Activated CD4-positive, alpha-beta T cell treated with anti-CD3 and anti-CD28 coated beads, Interleukin-2, Interleukin-4, amounts not matched to agents 100 ng/mL and 50 ng/mL, durations not matched to agents 16 hours and 8 hours (primary cell): Measurements from ENCODE around the gene FAM53B.

ENCODE experiments used
- DNase-seq: peaks from one replicate; pipeline ENCODE4 v3.0.0-alpha.2; 2020; ENCODE audit warnings: low spot score

FAM53B gene

DNA sequence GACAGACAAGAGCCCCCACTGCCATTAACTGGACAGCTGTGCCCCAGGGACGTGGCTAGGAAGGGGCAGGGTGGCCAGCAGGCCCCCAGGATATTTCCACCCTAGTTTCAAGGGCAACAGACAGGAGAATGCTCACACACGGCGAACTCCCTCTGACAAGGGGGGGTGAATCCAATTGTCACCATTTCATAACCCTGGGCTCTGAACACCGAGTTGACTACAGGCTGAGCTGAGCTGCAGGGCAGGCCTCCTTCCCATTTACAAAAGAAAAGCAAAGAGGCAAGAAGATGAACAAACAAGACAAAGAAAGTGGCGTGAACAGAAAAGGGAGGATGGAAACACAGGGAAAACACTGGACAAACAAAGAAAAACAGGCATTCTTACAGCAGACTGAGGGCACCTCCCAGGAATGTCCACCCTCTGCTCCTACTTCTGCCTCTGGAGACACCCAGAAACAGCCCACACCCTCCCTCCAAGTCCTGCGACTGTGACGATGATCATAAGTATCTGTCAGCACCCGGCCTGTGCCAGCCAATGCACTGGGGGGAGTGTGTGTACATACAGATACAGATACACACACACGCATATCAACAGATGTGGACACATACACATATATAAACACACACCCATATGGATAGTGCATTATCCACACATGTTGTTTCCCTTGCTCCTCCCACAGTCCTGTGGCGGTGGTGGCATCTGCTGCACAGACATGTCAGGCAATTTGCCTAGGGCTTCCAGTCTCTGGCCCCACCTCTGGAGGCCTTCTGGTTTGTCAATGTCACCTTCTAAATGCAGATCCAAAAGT lies 66.2 kb downstream of the FAM53B start:
- DNase-seq: no peak

- no peak for DNase-seq
These were observed 66.9 kb downstream of the FAM53B start for GRCh38 chr10:124677293-124677699.

DNA sequence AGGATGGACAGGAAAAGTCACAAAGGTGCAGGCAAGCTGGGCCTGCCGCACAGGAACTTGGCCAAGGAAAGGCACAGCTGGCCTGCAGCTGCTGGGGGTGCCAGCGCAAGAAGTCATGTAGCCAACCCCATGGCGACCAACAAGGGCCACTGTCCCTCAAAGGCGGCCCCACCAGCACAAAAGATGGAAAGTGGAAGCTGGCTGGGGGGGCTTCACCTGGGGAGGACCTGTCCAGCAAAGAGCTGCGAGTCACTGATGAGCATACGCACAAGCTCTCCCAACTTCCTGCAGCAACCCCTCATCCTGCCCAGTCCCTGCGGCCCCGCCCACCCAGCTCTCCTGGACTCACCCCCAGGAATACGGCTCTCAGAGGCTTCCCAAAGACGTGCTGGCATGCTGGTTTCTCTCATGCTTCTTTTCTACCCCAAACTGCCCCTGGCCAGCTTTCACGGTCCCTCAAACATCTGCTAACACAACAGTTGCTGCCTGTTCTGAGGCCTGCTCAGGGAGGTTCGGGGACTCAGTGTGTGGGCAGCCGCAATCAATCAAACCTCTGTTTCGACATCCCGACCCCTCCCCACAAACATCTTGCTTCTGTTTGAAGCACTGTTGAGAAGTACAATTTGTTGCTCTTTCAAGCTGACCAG lies 67.6 kb downstream of the FAM53B start:
- DNase-seq: no peak

GRCh38 chr10:124675824-124676223 lies 68.4 kb downstream of the FAM53B start:
- no peak for DNase-seq

- no peak for DNase-seq
These were observed 68.9 kb downstream of the FAM53B start for GRCh38 chr10:124675261-124675660.

GRCh38 chr10:124674768-124675222 lies 69.4 kb downstream of the FAM53B start:
- DNase-seq: no peak

- no peak for DNase-seq
These were observed 72.0 kb downstream of the FAM53B start for GRCh38 chr10:124672181-124672638.

DNA sequence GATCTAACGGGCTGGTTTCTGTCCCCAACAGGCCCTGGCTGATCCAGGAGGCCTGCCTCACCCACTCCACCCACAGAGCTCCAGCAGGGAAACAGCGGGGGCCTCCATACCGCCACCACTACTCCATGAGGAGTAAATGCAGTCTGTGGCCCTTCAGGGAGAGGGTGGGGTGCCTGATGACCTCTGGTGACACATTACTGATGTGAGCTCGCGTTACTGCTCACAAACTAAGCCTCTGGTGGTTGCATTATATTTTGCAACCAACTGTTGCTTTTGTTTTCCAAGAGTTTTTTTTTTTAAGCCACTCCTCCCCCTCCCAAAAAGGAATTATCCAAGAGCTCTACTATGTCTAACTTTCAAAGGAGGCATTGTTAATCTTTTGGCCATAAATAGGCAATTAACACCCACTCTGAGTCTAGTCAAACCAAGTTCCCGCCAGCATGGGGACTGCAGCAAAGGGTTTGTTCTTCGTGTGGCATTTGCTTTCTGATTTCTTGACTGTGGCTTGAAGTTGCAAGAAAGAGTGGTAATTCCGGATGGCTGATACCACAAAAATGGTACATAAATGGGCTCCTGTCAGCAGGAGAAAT lies 72.6 kb downstream of the FAM53B start:
- DNase-seq: no peak

GRCh38 chr10:124670849-124671248 lies 73.3 kb downstream of the FAM53B start:
- DNase-seq: no peak

DNA sequence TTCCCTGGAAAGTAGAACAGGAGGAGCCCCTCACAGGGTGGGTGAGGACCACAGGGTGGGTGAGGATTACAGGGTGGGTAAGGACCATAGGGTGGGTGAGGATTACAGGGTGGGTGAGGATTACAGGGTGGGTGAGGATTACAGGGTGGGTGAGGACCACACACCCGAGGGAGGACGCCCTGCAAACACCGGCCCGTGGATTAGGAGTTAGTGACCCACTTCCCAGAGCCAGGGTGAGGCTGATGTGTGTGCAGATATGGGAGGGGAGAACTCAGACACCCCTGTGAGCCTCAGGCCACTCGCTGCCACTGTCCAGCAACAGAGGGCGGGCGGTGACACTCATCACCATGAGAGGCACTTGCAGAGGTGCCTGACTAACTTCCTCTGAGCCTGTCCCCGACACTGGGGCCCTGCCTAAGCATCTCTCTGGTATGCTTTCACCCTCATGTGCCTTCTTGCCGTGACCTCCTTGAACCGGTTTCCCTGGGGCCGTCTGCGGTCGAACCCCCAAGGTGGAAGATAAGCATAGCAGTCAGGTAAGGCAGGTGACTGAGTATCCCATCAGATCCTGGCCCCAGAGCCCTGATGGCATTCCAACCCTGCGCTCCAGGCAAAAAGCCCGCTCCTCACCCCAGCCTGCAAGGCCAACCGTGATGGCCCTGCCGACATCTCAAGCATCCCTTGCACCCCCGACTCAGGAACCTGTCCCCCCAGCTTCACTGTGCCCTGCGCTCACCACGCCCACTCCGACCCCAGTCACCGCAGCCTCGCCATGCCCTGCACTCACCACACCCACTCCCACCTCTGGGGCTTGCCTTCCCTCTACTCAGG lies 74.1 kb downstream of the FAM53B start:
- DNase-seq: no peak

GRCh38 chr10:124669141-124669823 lies 74.9 kb downstream of the FAM53B start:
- DNase-seq: no peak

GRCh38 chr10:124668517-124669051 lies 75.6 kb downstream of the FAM53B start:
- DNase-seq: no peak

DNA sequence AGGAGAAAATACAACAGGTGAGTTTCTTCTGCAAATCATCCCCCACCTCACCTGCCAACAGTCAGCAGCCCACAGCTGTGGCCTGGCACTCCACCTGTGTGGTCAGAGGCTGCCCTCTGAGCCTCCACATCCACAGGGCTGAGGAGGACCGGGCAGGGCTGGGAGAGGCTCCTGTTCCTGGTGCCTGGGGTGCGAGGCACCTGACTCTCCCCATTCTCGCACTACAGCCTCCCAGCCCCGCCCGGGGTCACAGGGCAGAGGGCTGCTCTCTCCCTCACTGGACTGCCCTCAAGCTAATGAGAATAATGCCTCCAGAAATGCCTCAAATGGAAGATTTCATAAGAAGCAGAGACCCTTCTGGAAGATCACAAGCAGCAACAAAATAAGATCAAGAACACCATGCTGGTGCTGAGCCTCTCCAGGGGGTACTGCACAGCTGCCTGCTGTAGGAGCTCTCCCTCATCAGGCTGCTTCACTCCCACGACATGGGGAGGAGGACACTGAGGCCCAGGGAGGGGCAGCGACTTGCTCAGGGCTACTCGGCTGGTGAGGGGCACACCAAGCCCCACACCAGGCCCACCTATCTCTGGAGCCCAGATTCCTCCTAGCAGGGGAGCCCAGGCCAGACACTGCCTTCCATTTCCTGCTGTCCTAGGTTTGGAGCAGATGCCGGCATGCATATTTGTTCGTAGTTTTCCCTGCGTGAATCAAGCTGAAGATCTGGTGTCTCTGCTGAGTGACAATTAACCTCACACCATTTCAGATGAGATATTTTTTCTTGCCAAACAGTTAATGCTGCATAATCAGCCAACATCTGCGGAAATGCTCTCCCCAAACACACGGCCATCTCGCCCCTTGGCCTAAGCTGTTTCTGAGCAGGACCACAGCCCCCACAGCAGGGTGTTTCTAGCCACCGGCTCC lies 76.5 kb downstream of the FAM53B start:
- no peak for DNase-seq

DNA sequence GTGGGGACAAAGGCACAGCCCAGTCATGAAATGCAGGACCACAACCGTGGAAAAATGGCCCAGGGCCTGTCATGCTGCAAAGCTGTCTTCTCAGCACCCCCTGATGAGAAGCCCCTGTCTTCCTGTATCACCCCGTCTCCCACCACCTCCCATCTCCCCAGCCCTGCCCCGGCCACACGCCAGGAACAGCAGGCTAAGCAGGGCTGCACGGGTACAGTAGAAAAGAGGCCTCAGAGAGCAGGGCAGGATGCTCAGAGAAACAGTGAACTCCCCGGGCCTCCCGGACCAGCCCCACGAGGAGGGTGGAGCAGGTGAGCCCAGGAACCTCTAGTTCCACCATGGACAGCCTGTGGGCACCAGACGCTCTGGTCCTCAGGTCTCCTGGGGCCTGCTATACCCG lies 77.7 kb downstream of the FAM53B start:
- no peak for DNase-seq

DNA sequence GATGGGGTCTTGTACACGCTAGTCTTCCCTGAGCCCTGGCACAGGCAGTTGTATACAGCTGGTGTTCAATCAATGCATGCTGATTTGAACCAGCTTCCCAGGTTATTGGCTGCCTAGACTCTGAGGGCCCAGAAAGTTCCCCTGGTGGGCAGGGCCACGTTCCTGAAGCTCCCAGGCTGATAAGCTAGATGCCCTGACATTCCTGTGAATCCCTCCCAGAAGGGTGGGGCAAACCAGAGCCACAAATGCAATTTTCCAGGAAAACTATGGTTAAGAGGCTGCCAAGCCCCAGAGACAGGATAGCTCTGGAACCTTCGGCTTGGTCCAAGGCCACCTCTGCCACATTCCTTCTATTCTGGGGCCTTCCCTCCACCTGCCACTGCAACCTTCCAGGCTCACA lies 78.2 kb downstream of the FAM53B start:
- no peak for DNase-seq

- DNase-seq: no peak
These were observed 78.6 kb downstream of the FAM53B start for GRCh38 chr10:124665558-124665957.

- no peak for DNase-seq
These were observed 79.1 kb downstream of the FAM53B start for GRCh38 chr10:124665091-124665490.

DNA sequence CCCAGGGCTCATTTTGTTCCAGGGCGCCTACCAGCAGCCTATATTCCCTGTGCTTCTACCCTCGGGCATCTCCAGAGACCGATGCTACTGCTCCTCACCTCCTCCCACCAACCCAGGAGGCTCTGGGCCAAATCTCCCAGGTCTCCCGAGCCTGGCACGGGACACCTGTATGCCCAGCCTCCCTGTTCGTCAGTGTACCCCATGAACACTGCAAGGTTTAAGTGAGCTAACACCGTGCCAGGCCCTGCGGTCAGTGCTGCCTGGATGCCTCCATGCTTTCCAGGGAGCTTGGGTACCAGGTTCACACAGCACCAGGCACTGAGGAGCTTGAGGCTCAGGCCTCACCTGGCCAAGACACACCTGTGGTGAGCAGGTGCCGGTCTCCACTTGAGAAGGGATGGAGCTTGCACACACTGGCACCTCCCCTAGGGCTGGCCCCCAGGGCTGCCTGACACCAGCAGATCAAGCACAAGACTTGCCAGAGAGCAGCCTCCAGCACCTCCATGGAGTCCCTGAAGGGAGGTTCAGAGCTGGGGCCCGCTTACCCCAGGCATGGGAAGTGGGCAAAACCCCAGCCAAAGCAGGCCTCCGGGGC lies 80.3 kb downstream of the FAM53B start:
- no peak for DNase-seq

DNA sequence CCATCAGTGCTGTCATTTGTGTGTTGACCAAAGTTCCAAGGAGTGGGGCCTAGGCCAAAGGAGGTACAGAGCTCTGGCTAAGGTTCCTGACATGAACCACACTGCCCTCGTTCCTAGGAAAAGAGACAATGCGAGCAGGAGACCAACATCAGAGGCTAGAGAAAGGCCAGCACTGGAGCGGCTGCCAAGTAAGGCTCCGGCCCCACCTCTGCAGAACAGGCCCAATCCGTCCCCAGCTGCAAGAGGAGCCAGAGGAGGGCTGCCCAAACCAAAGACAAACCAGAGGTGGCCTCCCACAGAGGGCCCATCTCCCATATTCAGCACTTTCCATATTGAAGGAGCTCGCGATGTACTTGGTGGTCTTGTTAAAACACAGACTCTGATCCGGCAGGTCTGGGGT lies 81.0 kb downstream of the FAM53B start:
- no peak for DNase-seq

- DNase-seq: no peak
These were observed 82.5 kb downstream of the FAM53B start for GRCh38 chr10:124661660-124662180.
